Posterior cingulate gyrus (tissue), 11 donors: ENCODE results near the gene SPACA9.

ENCODE experiments used
- DNase-seq, 10 donors: peaks; one replicate each; pipeline versions ENCODE4 v3.0.0 to v3.0.0-alpha.2; 2020 to 2021; ENCODE audit warnings: mixed read lengths in 3 of 10
- intact Hi-C: fragments of 100-400 bp; cut with DNase I; formaldehyde crosslinking; loops from one replicate; pipeline ENCODE4 v1.15.1; 2023

SPACA9 gene

GRCh38 chr9:132887181-132888120 is 8.8 kb downstream of the SPACA9 start:
- peak in 2 of 10 donors; percentile 62 to 76 for DNase-seq
- intact Hi-C loops = no loop called here

- DNase-seq = peak in 1 of 10 donors; percentile 80
Measured at GRCh38 chr9:132888151-132888550, 9.5 kb downstream of the SPACA9 start.

GRCh38 chr9:132892400-132892799 is 13.7 kb downstream of the SPACA9 start:
- intact Hi-C loops = no loop called here
- DNase-seq = peak in 2 of 10 donors; percentile 43 to 48

More at GRCh38 chr9:132888151-132888550, 9.5 kb downstream of the SPACA9 start:
- intact Hi-C loops = no loop called here

- intact Hi-C loops = no loop called here
- no peak for DNase-seq
Measured at GRCh38 chr9:132894346-132894745, 15.6 kb downstream of the SPACA9 start.

GRCh38 chr9:132894862-132895835 is 16.5 kb downstream of the SPACA9 start:
- intact Hi-C loops = no loop called here
- no peak for DNase-seq

- intact Hi-C loops = no loop called here
Measured at GRCh38 chr9:132896264-132896663, 17.6 kb downstream of the SPACA9 start.

GRCh38 chr9:132896906-132897305 is 18.2 kb downstream of the SPACA9 start:
- peak in 8 of 10 donors; percentile 31 to 94 (median 60) for DNase-seq
- intact Hi-C loops = no loop called here

More at GRCh38 chr9:132896264-132896663, 17.6 kb downstream of the SPACA9 start:
- DNase-seq = no peak

- intact Hi-C loops = no loop called here
- DNase-seq = no peak
Measured at GRCh38 chr9:132898051-132898450, 19.4 kb downstream of the SPACA9 start.

- DNase-seq = peak; percentile 53 to 97 (median 84)
- intact Hi-C loops = loop anchor here (5.0 kb wide), 1 partner anchor 100 kb away; no protein-coding TSS in a partner anchor
Measured at GRCh38 chr9:132901858-132902831, 23.4 kb downstream of the SPACA9 start.

- no peak for DNase-seq
- intact Hi-C loops = loop anchor here (5.0 kb wide), 1 partner anchor 102 kb away; no protein-coding TSS in a partner anchor
Measured at GRCh38 chr9:132903574-132904492, 25.1 kb downstream of the SPACA9 start.

- intact Hi-C loops = no loop called here
- no peak for DNase-seq
Measured at GRCh38 chr9:132905726-132906125, 27.0 kb downstream of the SPACA9 start.

- DNase-seq = no peak
- intact Hi-C loops = no loop called here
Measured at GRCh38 chr9:132908635-132909034, 29.9 kb downstream of the SPACA9 start.

GRCh38 chr9:132909311-132909710 is 30.6 kb downstream of the SPACA9 start:
- intact Hi-C loops = no loop called here

GRCh38 chr9:132910376-132910775 is 31.7 kb downstream of the SPACA9 start:
- peak in 1 of 10 donors; percentile 55 for DNase-seq
- intact Hi-C loops = no loop called here

More at GRCh38 chr9:132909311-132909710, 30.6 kb downstream of the SPACA9 start:
- DNase-seq = no peak

- intact Hi-C loops = no loop called here
- DNase-seq = no peak
Measured at GRCh38 chr9:132912131-132912530, 33.4 kb downstream of the SPACA9 start.

- no peak for DNase-seq
- intact Hi-C loops = no loop called here
Measured at GRCh38 chr9:132914924-132915323, 36.2 kb downstream of the SPACA9 start.

GRCh38 chr9:132919614-132920268 is 41.0 kb downstream of the SPACA9 start:
- intact Hi-C loops = no loop called here
- DNase-seq = no peak
